GM19452 (cell line): ENCODE measurements around the gene SLC9A3.

ENCODE experiments used
- ATAC-seq: cut with Tn5 transposase; IDR thresholded peaks from one replicate; pipeline ENCODE4 v1.9.1; 2021; ENCODE audit not compliant: unreplicated experiment

Gene SLC9A3

GRCh38 chr5:464446-464842, 59.8 kb downstream of the SLC9A3 start:
- no peak for ATAC-seq

DNA sequence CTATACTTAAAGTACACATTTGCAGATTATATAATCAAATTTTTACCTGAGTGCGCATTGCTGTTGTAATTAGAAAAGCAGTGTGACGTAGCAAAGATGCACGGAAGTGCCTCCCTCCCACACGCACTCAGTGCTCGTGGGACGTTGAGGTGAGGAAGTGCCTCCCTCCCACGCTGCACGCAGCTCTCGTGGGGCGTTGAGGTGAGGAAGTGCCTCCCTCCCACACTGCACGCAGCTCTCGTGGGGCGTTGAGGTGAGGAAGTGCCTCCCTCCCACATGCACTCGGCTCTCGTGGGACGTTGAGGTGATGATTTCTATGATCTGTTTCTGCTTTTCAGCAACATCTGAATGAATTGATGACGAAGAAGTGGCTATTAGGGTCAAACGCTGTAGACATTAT, 60.3 kb downstream of the SLC9A3 start:
- ATAC-seq: no peak

- no peak for ATAC-seq
These were observed 60.9 kb downstream of the SLC9A3 start for GRCh38 chr5:463301-463700.

- ATAC-seq: no peak
These were observed 62.2 kb downstream of the SLC9A3 start for GRCh38 chr5:462051-462481.

- no peak for ATAC-seq
These were observed 64.0 kb downstream of the SLC9A3 start for GRCh38 chr5:460273-460625.

GRCh38 chr5:459562-460272, 64.5 kb downstream of the SLC9A3 start:
- no peak for ATAC-seq

DNA sequence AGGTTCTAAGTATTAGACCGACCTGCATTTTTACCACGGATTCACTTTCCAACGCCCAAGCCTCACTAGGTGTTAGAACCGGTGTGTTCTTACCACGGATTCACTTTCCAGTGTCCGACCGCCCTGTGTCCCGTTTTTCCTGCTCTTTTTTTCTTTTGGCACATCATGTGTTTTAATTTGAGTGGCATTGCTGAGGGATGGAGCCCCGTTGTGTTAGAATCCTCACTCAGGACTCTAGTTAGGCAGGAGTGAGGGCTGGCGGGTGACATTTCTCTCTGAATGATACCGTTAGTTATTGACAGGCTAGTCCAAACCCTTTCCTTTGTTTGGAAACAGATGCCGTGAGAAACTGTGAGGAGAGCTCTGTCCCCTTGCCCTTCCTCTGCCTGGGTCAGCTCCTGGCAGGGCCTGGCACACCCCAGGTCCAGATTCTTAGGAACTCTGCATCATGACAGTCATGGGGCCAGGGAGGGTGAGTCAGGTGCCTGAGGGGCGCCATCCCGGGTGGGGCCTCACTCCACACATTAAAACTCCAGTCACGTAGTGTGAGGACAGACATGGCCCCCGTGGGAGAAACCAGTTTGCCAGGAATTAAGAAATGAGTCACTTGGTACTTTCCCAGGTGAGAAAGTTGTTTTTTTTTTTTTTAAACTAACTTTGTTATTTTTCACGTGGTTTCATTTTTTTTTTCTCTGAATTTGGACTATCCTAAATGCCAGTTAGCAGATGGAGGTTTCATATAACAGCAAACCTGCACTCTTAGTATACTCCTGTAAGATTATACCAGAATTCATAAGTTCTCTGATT, 65.5 kb downstream of the SLC9A3 start:
- ATAC-seq: no peak

DNA sequence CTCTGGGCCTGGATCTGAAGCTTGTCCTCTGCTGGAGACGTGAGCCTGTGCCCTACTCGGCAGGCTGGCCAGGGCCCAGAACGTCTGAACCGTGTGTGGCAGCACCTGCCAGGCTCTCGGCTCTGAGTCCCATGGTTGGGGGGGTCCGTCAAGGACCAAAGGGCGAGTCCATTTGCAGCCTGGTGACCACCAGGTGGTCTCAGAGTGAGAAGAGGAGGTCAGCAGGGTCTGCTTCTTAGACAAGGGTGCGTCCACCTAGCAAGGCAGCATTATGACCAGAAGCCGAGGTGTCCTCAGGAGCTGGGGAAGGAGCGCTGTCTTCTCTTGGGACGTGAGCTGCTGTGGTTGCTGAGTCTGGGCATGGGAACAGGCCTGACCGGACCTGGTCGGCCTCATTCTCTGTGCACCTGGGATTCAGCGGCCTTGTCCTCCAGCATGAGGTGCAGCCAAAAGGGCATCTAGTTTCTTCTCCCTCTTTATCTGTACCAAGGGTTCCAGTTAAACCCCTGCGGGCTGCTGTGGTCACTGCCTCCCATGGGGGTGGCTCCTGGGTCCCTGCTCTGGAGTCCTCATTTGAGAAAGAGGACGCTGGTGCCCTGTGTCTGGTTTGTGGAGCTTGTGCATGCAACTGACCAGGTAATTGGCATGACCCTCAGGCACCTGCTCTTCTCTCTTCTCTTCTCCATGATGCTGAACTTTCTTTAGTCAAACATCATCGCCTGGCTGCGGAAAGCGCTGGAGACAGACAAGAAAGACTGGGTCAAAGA, 66.9 kb downstream of the SLC9A3 start:
- ATAC-seq: no peak

DNA sequence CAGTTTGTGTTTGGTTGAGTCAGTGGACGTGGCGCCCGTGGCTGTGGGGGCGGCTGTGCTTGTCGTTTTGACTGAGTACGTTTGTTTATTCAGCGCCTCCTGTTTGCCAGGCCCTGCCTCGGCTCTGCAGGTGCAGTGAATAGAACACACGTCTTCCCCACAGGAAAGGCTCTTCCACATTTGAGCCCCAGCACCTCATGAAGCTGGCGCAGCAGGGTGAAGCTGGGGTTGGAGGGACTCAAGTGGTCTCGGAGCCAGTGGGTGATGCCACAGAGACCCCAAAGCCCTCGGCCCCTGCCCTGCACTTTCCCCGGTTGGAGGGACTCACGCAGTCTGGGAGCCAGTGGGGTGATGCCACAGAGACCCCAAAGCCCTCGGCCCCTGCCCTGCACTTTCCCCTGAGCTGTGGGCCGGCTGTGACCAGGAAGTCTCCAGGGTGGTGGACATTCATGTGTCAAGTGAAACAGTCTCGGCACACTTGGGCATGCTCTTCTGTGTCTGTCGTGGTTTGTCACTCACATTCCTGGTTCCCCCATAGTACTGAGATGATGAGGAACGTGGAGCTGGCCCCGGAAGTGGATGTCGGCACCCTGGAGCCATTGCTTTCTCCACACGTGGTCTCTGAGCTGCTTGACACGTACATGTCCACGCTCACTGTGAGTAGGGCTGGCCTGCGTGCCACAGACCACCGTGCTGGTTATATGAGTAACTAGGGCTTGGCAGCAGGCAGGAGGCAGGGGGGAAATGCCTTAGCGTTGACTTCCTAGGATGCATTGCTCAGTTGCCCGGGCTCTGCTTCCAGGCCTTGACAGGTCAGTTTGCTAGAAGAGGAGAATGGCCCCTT, 67.7 kb downstream of the SLC9A3 start:
- ATAC-seq: no peak

DNA sequence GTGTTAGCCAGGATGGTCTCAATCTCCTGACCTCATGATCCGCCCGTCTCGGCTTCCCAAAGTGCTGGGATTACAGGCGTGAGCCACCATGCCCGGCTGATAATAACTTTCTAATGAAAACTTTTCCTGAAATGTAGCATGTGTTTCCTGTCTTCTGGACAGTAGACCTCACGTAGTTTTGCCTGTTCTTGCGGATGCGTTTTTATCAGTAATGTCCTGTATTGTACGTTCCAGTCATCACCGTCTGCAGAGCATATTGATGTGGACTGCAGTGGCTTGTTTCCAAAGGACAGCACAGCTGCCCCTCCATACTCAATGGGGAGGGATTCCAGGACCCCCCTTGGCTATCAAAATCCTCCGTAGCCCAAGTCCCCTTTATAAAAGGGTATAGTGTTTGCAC, 68.4 kb downstream of the SLC9A3 start:
- no peak for ATAC-seq

GRCh38 chr5:454936-455335, 69.3 kb downstream of the SLC9A3 start:
- ATAC-seq: no peak

DNA sequence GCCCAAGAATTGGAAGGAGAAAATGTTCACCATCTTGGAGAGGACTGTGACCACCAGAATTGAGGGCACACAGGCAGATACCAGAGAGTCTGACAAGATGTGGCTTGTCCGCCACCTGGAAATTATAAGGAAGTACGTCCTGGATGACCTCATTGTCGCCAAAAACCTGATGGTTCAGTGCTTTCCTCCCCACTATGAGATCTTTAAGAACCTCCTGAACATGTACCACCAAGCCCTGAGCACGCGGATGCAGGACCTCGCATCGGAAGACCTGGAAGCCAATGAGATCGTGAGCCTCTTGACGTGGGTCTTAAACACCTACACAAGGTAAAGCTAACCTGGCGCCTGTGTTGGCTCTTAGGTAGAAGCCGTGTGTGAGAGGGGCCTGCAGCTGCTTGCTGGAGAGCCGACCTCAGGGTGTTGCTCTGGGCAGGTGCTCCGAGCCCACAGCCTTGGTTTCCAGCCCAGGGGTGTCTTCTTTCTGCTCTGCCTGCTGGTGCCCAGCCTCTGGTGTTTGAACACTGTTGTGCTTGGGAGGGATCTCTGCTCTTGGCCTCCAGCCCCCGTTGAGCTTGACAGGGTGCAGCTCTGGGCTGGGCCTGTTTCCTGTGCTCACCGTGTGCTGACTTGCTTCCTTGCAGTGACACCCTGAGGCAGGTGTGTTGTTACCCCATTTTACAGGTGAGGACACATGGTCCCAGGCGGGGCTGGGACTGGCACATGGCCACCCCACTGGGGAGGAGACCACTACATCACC, 70.3 kb downstream of the SLC9A3 start:
- no peak for ATAC-seq

DNA sequence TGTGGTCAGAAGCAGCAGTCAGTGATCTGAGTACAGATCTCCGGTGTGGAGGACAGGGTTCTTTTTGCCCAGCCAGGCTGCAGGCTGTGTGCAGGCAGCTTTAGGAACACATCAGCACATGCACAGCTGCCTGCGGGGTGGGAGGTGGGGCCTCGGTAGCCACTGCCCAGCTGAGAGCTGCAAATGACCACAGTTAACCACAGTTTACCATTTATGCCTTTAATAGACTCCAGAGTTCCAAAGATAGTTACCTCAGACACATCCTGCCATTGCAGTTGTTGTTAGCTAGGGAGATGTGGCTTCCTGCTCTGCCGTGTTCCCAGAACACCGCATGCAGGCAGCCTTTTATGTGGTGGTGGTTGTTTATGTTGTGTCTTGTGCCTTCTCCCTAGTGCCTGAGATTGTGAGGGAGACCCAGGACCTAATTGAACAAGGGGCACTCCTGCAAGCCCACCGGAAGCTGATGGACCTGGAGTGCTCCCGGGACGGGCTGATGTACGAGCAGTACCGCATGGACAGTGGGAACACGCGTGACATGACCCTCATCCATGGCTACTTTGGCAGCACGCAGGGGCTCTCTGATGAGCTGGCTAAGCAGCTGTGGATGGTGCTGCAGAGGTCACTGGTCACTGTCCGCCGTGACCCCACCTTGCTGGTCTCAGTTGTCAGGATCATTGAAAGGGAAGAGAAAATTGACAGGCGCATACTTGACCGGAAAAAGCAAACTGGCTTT, 71.1 kb downstream of the SLC9A3 start:
- ATAC-seq: no peak

GRCh38 chr5:451587-452458, 72.4 kb downstream of the SLC9A3 start:
- ATAC-seq: no peak

GRCh38 chr5:449151-449550, 75.1 kb downstream of the SLC9A3 start:
- ATAC-seq: no peak

- no peak for ATAC-seq
These were observed 75.5 kb downstream of the SLC9A3 start for GRCh38 chr5:448766-449090.

GRCh38 chr5:448061-448765, 76.0 kb downstream of the SLC9A3 start:
- no peak for ATAC-seq

DNA sequence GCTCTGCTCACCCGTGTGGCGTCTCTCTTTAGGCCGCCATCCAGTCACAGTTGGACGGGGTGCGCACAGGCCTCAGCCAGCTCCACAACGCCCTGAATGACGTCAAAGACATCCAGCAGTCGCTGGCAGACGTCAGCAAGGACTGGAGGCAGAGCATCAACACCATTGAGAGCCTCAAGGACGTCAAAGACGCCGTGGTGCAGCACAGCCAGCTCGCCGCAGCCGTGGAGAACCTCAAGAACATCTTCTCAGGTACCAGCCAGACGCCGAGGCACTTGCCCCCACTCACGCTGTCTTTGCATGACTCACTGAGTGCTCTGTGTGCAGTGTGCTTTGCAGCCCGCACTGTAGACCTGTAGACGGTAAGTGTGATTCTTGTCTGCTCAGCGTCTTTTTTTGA, 76.7 kb downstream of the SLC9A3 start:
- ATAC-seq: no peak
